GM19372 (cell line): ENCODE results near the gene MTX2.
"Not testable (repeated sequence)": the region's sequence is repeated elsewhere in the genome, so short reads cannot be mapped to it uniquely, and the experiment has no call there.

ENCODE experiments used
- ATAC-seq: cut with Tn5 transposase; IDR thresholded peaks from one replicate; pipeline ENCODE4 v1.9.1; 2021; ENCODE audit warnings: mild to moderate bottlenecking, low read depth, moderate library complexity; ENCODE audit not compliant: unreplicated experiment

The MTX2 gene

GRCh38 chr2:176284461-176285049, 15.3 kb downstream of the MTX2 start:
- ATAC-seq, result no peak

GRCh38 chr2:176285321-176285720, 16.1 kb downstream of the MTX2 start:
- no peak for ATAC-seq

GRCh38 chr2:176291335-176291734, 22.1 kb downstream of the MTX2 start:
- no peak for ATAC-seq

- peak; percentile 81 for ATAC-seq
These were observed 22.6 kb downstream of the MTX2 start for GRCh38 chr2:176291809-176292283.

GRCh38 chr2:176292608-176293007, 23.4 kb downstream of the MTX2 start:
- no peak for ATAC-seq

- ATAC-seq, result no peak
These were observed 24.1 kb downstream of the MTX2 start for GRCh38 chr2:176293334-176293733.

- ATAC-seq, result no peak
These were observed 27.8 kb downstream of the MTX2 start for GRCh38 chr2:176297067-176297466.

GRCh38 chr2:176297737-176298136, 28.5 kb downstream of the MTX2 start:
- ATAC-seq, result no peak

GRCh38 chr2:176306020-176306419, 36.8 kb downstream of the MTX2 start:
- not testable (repeated sequence) for ATAC-seq

GRCh38 chr2:176317199-176317598, 48.0 kb downstream of the MTX2 start:
- no peak for ATAC-seq

GRCh38 chr2:176317623-176318065, 48.4 kb downstream of the MTX2 start:
- ATAC-seq, result no peak

- ATAC-seq, result no peak
These were observed 52.7 kb downstream of the MTX2 start for GRCh38 chr2:176321916-176322315.

- no peak for ATAC-seq
These were observed 55.6 kb downstream of the MTX2 start for GRCh38 chr2:176324862-176325261.

GRCh38 chr2:176325732-176326131, 56.5 kb downstream of the MTX2 start:
- ATAC-seq, result no peak

- no peak for ATAC-seq
These were observed 58.9 kb downstream of the MTX2 start for GRCh38 chr2:176328149-176328548.

- ATAC-seq, result no peak
These were observed 61.4 kb downstream of the MTX2 start for GRCh38 chr2:176330612-176331011.

GRCh38 chr2:176331646-176332045, 62.4 kb downstream of the MTX2 start:
- no peak for ATAC-seq

- ATAC-seq, result no peak
These were observed 65.5 kb downstream of the MTX2 start for GRCh38 chr2:176334729-176335128.

GRCh38 chr2:176338395-176338794, 69.2 kb downstream of the MTX2 start:
- no peak for ATAC-seq

- ATAC-seq, result no peak
These were observed 70.0 kb downstream of the MTX2 start for GRCh38 chr2:176339208-176339607.

GRCh38 chr2:176356251-176356650, 87.0 kb downstream of the MTX2 start:
- no peak for ATAC-seq

- no peak for ATAC-seq
These were observed 95.2 kb downstream of the MTX2 start for GRCh38 chr2:176364273-176364977.
